HG03095 (cell line): ENCODE data around the gene IHH.

Experiments used
- ATAC-seq: cut with Tn5 transposase; IDR thresholded peaks from one replicate; pipeline ENCODE4 v1.9.1; 2021; ENCODE audit warnings: moderate library complexity; ENCODE audit not compliant: unreplicated experiment

IHH gene

GRCh38 chr2:219020604-219021365 is 39.9 kb downstream of the IHH start:
- no peak for ATAC-seq

GRCh38 chr2:219019436-219019835 is 41.3 kb downstream of the IHH start:
- no peak for ATAC-seq

GRCh38 chr2:219018726-219019125 is 42.0 kb downstream of the IHH start:
- no peak for ATAC-seq

- ATAC-seq: no peak
These were observed 42.4 kb downstream of the IHH start for GRCh38 chr2:219018286-219018685.

- ATAC-seq: no peak
These were observed 43.4 kb downstream of the IHH start for GRCh38 chr2:219017201-219017931.

- ATAC-seq: no peak
These were observed 44.0 kb downstream of the IHH start for GRCh38 chr2:219016721-219017120.

- ATAC-seq: no peak
These were observed 49.8 kb downstream of the IHH start for GRCh38 chr2:219010873-219011272.

GRCh38 chr2:219010162-219010756 is 50.5 kb downstream of the IHH start:
- no peak for ATAC-seq

- no peak for ATAC-seq
These were observed 51.4 kb downstream of the IHH start for GRCh38 chr2:219009294-219009693.
